IMR-90 (cell line): Measurements from ENCODE around the gene MRTFA. TPM values are rescaled to one million over a fixed set of nuclear protein-coding genes. Genes with fewer than 3 reads are reported as not detected.

ENCODE experiments used
- ATAC-seq: fragments of 200-7000 bp; cut with Tn5 transposase; 2 replicates; pipeline ENCODE4 v1.9.1; 2020; ENCODE audit warnings: low read depth, mild to moderate bottlenecking, moderate library complexity
- BruUV-seq: library from RNA; stranded (reverse); fragments of 400-500 nt; replicated peaks from 2 replicates; lab custom pipeline; 2021; lab: Mats Ljungman, UMichigan
- CTCF ChIA-PET: fragments of 300-600 bp; formaldehyde crosslinking; extraction: SDS; loops from one replicate; lab custom pipeline; 2021; ENCODE audit warnings: antibody characterized with exemption; lab: Yijun Ruan, JAX
- POLR2A ChIA-PET: fragments of 300-600 bp; sonication (Branson Sonifier 250); formaldehyde crosslinking; loops from one replicate; lab custom pipeline; 2022; ENCODE audit warnings: antibody characterized with exemption; ENCODE audit not compliant: unreplicated experiment; lab: Charles Lee
- DNase-seq: peaks from one replicate; pipeline ENCODE4 v3.0.0; 2013
- H2AFZ ChIP-seq: replicated peaks from 2 replicates; pipeline ENCODE3; 2013; ENCODE audit warnings: low read length, mild to moderate bottlenecking; ENCODE audit not compliant: poor library complexity
- H2AK5ac ChIP-seq: 2 replicates; pipeline ENCODE4 v1.6.1; 2013; ENCODE audit warnings: low read depth, low read length, inconsistent platforms
- H2AK9ac ChIP-seq: replicated peaks from 2 replicates; pipeline ENCODE3; 2013; ENCODE audit warnings: mild to moderate bottlenecking, low read depth, low read length, moderate library complexity; ENCODE audit not compliant: poor library complexity
- H2BK120ac ChIP-seq: 2 replicates; pipeline ENCODE4 v1.6.1; 2013; ENCODE audit warnings: low read depth, low read length, inconsistent platforms
- H2BK15ac ChIP-seq: 3 replicates; pipeline ENCODE4 v1.6.1; 2013; ENCODE audit warnings: low read depth, low read length, inconsistent platforms
- H2BK20ac ChIP-seq: 2 replicates; pipeline ENCODE4 v1.6.1; 2013; ENCODE audit warnings: low read depth, mild to moderate bottlenecking, inconsistent platforms, low read length, moderate library complexity
- H2BK5ac ChIP-seq: 2 replicates; pipeline ENCODE4 v1.6.1; 2013; ENCODE audit warnings: mild to moderate bottlenecking, low read depth, low read length, inconsistent platforms; ENCODE audit not compliant: poor library complexity, severe bottlenecking
- H3K14ac ChIP-seq: replicated peaks from 2 replicates; pipeline ENCODE4 v1.6.1; 2013; ENCODE audit warnings: low read depth, low read length, inconsistent platforms
- H3K18ac ChIP-seq: 2 replicates; pipeline ENCODE4 v1.6.1; 2013; ENCODE audit warnings: low read depth, low read length, control low read depth
- H3K23ac ChIP-seq: 2 replicates; pipeline ENCODE4 v1.6.1; 2013; ENCODE audit warnings: low read depth, low read length, inconsistent platforms
- H3K27ac ChIP-seq: 2 replicates; pipeline ENCODE4 v1.5.1; 2013; ENCODE audit warnings: mild to moderate bottlenecking, control low read depth, low read length; ENCODE audit not compliant: insufficient read depth
- H3K27me3 ChIP-seq: 2 replicates; pipeline ENCODE4 v1.6.1; 2013; ENCODE audit warnings: low read length; ENCODE audit not compliant: control insufficient read depth, insufficient read depth
- H3K36me3 ChIP-seq: 2 replicates; pipeline ENCODE4 v1.6.1; 2013; ENCODE audit warnings: low read length, mixed read lengths; ENCODE audit not compliant: control insufficient read depth, insufficient read depth
- H3K4ac ChIP-seq: 2 replicates; pipeline ENCODE4 v1.6.1; 2013; ENCODE audit warnings: low read depth, low read length, inconsistent platforms
- H3K4me1 ChIP-seq: 2 replicates; pipeline ENCODE4 v1.6.1; 2013; ENCODE audit warnings: low read length, mixed read lengths; ENCODE audit not compliant: control insufficient read depth, insufficient read depth
- H3K4me2 ChIP-seq: 2 replicates; pipeline ENCODE4 v1.6.1; 2013; ENCODE audit warnings: low read depth, mild to moderate bottlenecking, control low read depth, low read length, moderate library complexity
- H3K4me3 ChIP-seq: 2 replicates; pipeline ENCODE4 v1.5.1; 2013; ENCODE audit warnings: low read depth, mild to moderate bottlenecking, control low read depth, low read length, moderate library complexity; ENCODE audit not compliant: insufficient read depth
- H3K56ac ChIP-seq: 2 replicates; pipeline ENCODE4 v1.6.1; 2013; ENCODE audit warnings: low read length, inconsistent platforms; ENCODE audit not compliant: insufficient read depth; ENCODE audit errors: extremely low read depth
- H3K79me1 ChIP-seq, 2 experiments: 2 replicates each; pipeline ENCODE4 v1.6.1; 2013; ENCODE audit warnings: low read length in 2 of 2, inconsistent platforms in 1 of 2, low read depth in 1 of 2
- H3K9ac ChIP-seq: 2 replicates; pipeline ENCODE4 v1.6.1; 2013; ENCODE audit warnings: low read depth, low read length, control low read depth
- H3K9me1 ChIP-seq: 2 replicates; pipeline ENCODE4 v1.6.1; 2013; ENCODE audit warnings: low read length, inconsistent platforms; ENCODE audit not compliant: insufficient read depth
- H3K9me3 ChIP-seq: 2 replicates; pipeline ENCODE4 v1.6.1; 2013; ENCODE audit warnings: low read length; ENCODE audit not compliant: control insufficient read depth, insufficient read depth
- H4K20me1 ChIP-seq: 2 replicates; pipeline ENCODE4 v1.6.1; 2013; ENCODE audit warnings: low read length, inconsistent platforms; ENCODE audit not compliant: insufficient read depth
- H4K5ac ChIP-seq: 2 replicates; pipeline ENCODE4 v1.6.1; 2013; ENCODE audit warnings: mild to moderate bottlenecking, low read depth, low read length, control low read depth
- H4K8ac ChIP-seq, 2 experiments: 2 replicates each; pipeline ENCODE4 v1.6.1; 2013; ENCODE audit warnings: low read depth in 2 of 2, low read length in 2 of 2, control low read depth in 1 of 2, inconsistent platforms in 1 of 2
- H4K91ac ChIP-seq: 2 replicates; pipeline ENCODE4 v1.6.1; 2013; ENCODE audit warnings: low read depth, low read length, inconsistent platforms; ENCODE audit not compliant: insufficient read depth
- BHLHE40 ChIP-seq: fragments of 150-350 bp; IDR thresholded peaks from 2 replicates; pipeline ENCODE4 v1.6.1; 2016; ENCODE audit warnings: mild to moderate bottlenecking, low read depth, low read length
- CEBPB ChIP-seq: IDR thresholded peaks from 2 replicates; pipeline ENCODE4 v1.6.1; 2012; ENCODE audit warnings: low read depth, low read length, improper control_type of control experiment
- CHD1 ChIP-seq: IDR thresholded peaks from 2 replicates; pipeline ENCODE4 v1.6.1; 2012; ENCODE audit warnings: low read depth, low read length, improper control_type of control experiment
- ELK1 ChIP-seq: fragments of 150-350 bp; IDR thresholded peaks from 2 replicates; pipeline ENCODE4 v1.6.1; 2016; ENCODE audit warnings: low read depth, mild to moderate bottlenecking, low read length, moderate library complexity, borderline replicate concordance
- FOS ChIP-seq: fragments of 150-350 bp; IDR thresholded peaks from 2 replicates; pipeline ENCODE4 v1.6.1; 2016; ENCODE audit warnings: low read depth, low read length
- MAFK ChIP-seq: IDR thresholded peaks from 2 replicates; pipeline ENCODE4 v1.6.1; 2012; ENCODE audit warnings: low read depth, low read length, improper control_type of control experiment
- MAZ ChIP-seq: IDR thresholded peaks from 2 replicates; pipeline ENCODE4 v1.6.1; 2012; ENCODE audit warnings: low read depth, mild to moderate bottlenecking, low read length, improper control_type of control experiment, moderate library complexity, borderline replicate concordance
- MXI1 ChIP-seq: IDR thresholded peaks from 2 replicates; pipeline ENCODE4 v1.6.1; 2012; ENCODE audit warnings: low read depth, mild to moderate bottlenecking, low read length, moderate library complexity, borderline replicate concordance
- NFE2L2 ChIP-seq: fragments of 150-350 bp; IDR thresholded peaks from 2 replicates; pipeline ENCODE4 v1.6.1; 2016; ENCODE audit warnings: low read depth, mild to moderate bottlenecking, low read length
- POLR2A ChIP-seq: IDR thresholded peaks from 2 replicates; pipeline ENCODE4 v1.6.1; 2012; ENCODE audit warnings: mild to moderate bottlenecking, low read depth, low read length
- RAD21 ChIP-seq: IDR thresholded peaks from 2 replicates; pipeline ENCODE4 v1.6.1; 2012; ENCODE audit warnings: low read length, improper control_type of control experiment
- RCOR1 ChIP-seq: IDR thresholded peaks from 2 replicates; pipeline ENCODE4 v1.6.1; 2012; ENCODE audit warnings: mild to moderate bottlenecking, low read length, improper control_type of control experiment; ENCODE audit not compliant: insufficient replicate concordance
- RFX5 ChIP-seq: IDR thresholded peaks from 2 replicates; pipeline ENCODE4 v1.8.0; 2012; ENCODE audit warnings: low read depth, mild to moderate bottlenecking, low read length, moderate library complexity
- SMC3 ChIP-seq: fragments of 150-350 bp; IDR thresholded peaks from 2 replicates; pipeline ENCODE4 v1.6.1; 2016; ENCODE audit warnings: low read depth, mild to moderate bottlenecking, antibody characterized with exemption, low read length, moderate library complexity
- WGBS, 2 experiments: methylation state at CpG; one replicate each; pipeline versions ENCODE4 v1.1.5 to v1.1.7; 2013; ENCODE audit warnings: missing lambda C conversion rate in 2 of 2; ENCODE audit not compliant: insufficient read length in 1 of 2; ENCODE audit errors: extremely low coverage in 2 of 2; 5-methylcytosine and 5-hydroxymethylcytosine counted together
- dilution Hi-C: fragments of 300-500 bp; cut with HindIII; formaldehyde crosslinking; loops from one replicate; pipeline ENCODE4 v1.14.3; 2018; ENCODE audit warnings: low sequenced_read_pairs; ENCODE audit not compliant: unreplicated experiment
- in situ Hi-C: fragments of 300-500 bp; cut with MboI; formaldehyde crosslinking; loops from 3 replicates; pipeline ENCODE4 v1.14.3; 2019; ENCODE audit warnings: low sequenced_read_pairs, inconsistent platforms, mixed read lengths
- intact Hi-C: fragments of 100-400 bp; cut with micrococcal nuclease; formaldehyde crosslinking; loops from 2 replicates; pipeline ENCODE4 v1.10.0; 2022
- polyA plus RNA-seq, 3 experiments: library from polyadenylated mRNA; depleted of rRNA; stranded (reverse); fragments of >200 nt; gene quantifications; 2 replicates each; pipeline ENCODE4 v1.2.3, GENCODE V29; 2012; ENCODE audit warnings: low replicate concordance in 1 of 3
- total RNA-seq: library from RNA; depleted of rRNA; stranded (reverse); fragments of >200 nt; gene quantifications from 2 replicates; pipeline ENCODE4 v1.2.3, GENCODE V29; 2012
- TF ChIP-seq, protein P1 (sequence below): fragments of 150-350 bp; IDR thresholded peaks from 2 replicates; pipeline ENCODE4 v1.6.1; 2017; ENCODE audit warnings: mild to moderate bottlenecking, antibody characterized with exemption, low read length, low read depth
- TF ChIP-seq, protein P2 (sequence below): conservative IDR thresholded peaks from 2 replicates; pipeline ENCODE4 v1.5.1; 2012; ENCODE audit warnings: mild to moderate bottlenecking, low read depth, low read length, improper control_type of control experiment

MRTFA gene
- total and polyA plus RNA-seq, 2 of the 4 experiments (the other 2 are of a cell fraction), result 12.5 to 17.2 TPM

DNA sequence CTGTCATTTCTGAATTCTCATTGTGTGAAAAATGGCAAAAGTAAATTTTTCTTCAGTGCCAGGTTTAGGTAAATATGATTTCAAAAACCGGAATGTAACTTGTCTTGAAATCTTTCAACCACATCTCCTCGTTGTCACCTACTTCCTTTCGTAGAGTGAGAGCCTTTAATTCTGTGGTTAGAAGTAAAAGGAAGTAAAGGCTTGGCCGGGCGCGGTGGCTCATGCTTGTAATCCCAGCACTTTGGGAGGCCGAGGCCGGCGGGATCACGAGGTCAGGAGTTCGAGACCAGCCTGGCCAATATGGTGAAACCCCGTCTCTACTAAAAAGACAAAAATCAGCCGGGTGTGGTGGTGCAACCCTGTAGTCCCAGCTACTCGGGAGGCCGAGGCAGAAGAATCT is 236.4 kb downstream of the MRTFA start:
- Histone ChIP-seq H3K4me2 (no peak overlapping the region), H3K4me1 (peaks cover 7% of the 10 kb centered on the region), H2AFZ (no peak overlapping the region), H3K9me1 (peaks cover 16% of the 10 kb centered on the region), H2BK15ac (no peak overlapping the region), H3K9ac (no peak overlapping the region), H2AK5ac (no peak overlapping the region), H2BK20ac (no peak overlapping the region), H3K23ac (no peak overlapping the region), H2BK5ac (no peak overlapping the region), H4K91ac (no peak overlapping the region), H4K20me1 (peaks cover 22% of the 10 kb centered on the region), H2AK9ac (no peak overlapping the region), H3K56ac (no peak overlapping the region), H4K5ac (no peak overlapping the region), H3K27me3 (no peaks in the 10 kb centered on the region), H2BK120ac (no peak overlapping the region), H3K27ac (no peak overlapping the region), H3K4ac (no peak overlapping the region), H3K4me3 (no peak overlapping the region), H3K9me3 (no peaks in the 10 kb centered on the region), H3K79me1 (peaks cover 37 to 62% of the 10 kb centered on the region in 2 experiments), H3K14ac (no peak overlapping the region), H3K36me3 (peaks cover 35% of the 10 kb centered on the region), H4K8ac (no peak overlapping the region), H3K18ac (no peak overlapping the region)
- dilution Hi-C loops, result no loop called here
- no TSS peak for BruUV-seq
- ATAC-seq (no peak), DNase-seq (no peak)
- no peak for TF ChIP-seq SMC3
- TF ChIP-seq RCOR1, result no peak
- no peak for TF ChIP-seq ELK1
- TF ChIP-seq, protein P1, sequence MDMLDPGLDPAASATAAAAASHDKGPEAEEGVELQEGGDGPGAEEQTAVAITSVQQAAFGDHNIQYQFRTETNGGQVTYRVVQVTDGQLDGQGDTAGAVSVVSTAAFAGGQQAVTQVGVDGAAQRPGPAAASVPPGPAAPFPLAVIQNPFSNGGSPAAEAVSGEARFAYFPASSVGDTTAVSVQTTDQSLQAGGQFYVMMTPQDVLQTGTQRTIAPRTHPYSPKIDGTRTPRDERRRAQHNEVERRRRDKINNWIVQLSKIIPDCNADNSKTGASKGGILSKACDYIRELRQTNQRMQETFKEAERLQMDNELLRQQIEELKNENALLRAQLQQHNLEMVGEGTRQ, result no peak
- TF ChIP-seq MXI1, result no peak
- TF ChIP-seq, protein P2, sequence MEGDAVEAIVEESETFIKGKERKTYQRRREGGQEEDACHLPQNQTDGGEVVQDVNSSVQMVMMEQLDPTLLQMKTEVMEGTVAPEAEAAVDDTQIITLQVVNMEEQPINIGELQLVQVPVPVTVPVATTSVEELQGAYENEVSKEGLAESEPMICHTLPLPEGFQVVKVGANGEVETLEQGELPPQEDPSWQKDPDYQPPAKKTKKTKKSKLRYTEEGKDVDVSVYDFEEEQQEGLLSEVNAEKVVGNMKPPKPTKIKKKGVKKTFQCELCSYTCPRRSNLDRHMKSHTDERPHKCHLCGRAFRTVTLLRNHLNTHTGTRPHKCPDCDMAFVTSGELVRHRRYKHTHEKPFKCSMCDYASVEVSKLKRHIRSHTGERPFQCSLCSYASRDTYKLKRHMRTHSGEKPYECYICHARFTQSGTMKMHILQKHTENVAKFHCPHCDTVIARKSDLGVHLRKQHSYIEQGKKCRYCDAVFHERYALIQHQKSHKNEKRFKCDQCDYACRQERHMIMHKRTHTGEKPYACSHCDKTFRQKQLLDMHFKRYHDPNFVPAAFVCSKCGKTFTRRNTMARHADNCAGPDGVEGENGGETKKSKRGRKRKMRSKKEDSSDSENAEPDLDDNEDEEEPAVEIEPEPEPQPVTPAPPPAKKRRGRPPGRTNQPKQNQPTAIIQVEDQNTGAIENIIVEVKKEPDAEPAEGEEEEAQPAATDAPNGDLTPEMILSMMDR, result no peak
- TF ChIP-seq FOS, result no peak
- TF ChIP-seq CEBPB, result no peak
- TF ChIP-seq RAD21, result no peak
- TF ChIP-seq POLR2A, result no peak
- no peak for TF ChIP-seq NFE2L2
- TF ChIP-seq BHLHE40, result no peak
- TF ChIP-seq MAZ, result no peak
- no peak for TF ChIP-seq RFX5
- TF ChIP-seq MAFK, result no peak
- no peak for TF ChIP-seq CHD1
- in situ Hi-C loops, result no loop called here
- 96% methylated on average over 10 of the region's 15 CpGs; no CpG with 5 or more reads in 1 of the 2 experiments for WGBS, 2 experiments
- POLR2A ChIA-PET, result no interaction called here
- intact Hi-C loops, result no loop called here
- CTCF ChIA-PET, result no interaction called here
